HFF-Myc (cell line): ENCODE data around the gene TRIM9.

ENCODE experiments used
- DNase-seq: peaks from one replicate; pipeline ENCODE4 v3.0.0-alpha.2; 2011; ENCODE audit warnings: low read depth; ENCODE audit errors: extremely low read depth
- H3K4me3 ChIP-seq: replicated peaks from 2 replicates; pipeline ENCODE4 v1.5.1; 2011; ENCODE audit warnings: low read depth, mild to moderate bottlenecking, control low read depth, low read length
- TF ChIP-seq, protein P1 (sequence below): IDR thresholded peaks from 2 replicates; pipeline ENCODE4 v1.5.1; 2012; ENCODE audit warnings: mild to moderate bottlenecking, low read depth, low read length, control low read depth; ENCODE audit errors: missing control alignments

TRIM9 gene

DNA sequence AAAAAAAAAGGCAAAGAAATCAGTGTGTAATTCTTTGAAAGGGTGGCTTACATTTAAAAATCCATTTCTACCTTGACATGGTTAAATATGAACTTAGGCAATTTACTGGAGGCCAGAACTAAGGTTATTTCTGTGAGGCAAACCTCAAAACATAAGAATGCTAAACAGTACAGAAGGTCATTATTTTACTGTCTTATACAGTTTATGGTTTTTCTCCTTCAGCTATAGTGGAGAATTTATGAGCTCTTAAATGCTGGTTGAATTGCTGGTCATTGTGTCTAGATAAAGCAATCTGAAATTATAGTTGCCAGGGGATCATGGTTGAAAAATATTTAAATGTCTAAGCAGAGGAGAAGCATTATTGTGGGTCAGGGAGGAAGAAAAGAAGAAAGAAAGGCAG, 70.5 kb downstream of the TRIM9 start:
- no peak overlapping the region for H3K4me3 ChIP-seq
- TF ChIP-seq, protein P1, sequence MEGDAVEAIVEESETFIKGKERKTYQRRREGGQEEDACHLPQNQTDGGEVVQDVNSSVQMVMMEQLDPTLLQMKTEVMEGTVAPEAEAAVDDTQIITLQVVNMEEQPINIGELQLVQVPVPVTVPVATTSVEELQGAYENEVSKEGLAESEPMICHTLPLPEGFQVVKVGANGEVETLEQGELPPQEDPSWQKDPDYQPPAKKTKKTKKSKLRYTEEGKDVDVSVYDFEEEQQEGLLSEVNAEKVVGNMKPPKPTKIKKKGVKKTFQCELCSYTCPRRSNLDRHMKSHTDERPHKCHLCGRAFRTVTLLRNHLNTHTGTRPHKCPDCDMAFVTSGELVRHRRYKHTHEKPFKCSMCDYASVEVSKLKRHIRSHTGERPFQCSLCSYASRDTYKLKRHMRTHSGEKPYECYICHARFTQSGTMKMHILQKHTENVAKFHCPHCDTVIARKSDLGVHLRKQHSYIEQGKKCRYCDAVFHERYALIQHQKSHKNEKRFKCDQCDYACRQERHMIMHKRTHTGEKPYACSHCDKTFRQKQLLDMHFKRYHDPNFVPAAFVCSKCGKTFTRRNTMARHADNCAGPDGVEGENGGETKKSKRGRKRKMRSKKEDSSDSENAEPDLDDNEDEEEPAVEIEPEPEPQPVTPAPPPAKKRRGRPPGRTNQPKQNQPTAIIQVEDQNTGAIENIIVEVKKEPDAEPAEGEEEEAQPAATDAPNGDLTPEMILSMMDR: no peak
- no peak for DNase-seq

- H3K4me3 ChIP-seq: no peak overlapping the region
- TF ChIP-seq, protein P1: no peak
- no peak for DNase-seq
Measured at GRCh38 chr14:51023964-51024363, 70.9 kb downstream of the TRIM9 start.

DNA sequence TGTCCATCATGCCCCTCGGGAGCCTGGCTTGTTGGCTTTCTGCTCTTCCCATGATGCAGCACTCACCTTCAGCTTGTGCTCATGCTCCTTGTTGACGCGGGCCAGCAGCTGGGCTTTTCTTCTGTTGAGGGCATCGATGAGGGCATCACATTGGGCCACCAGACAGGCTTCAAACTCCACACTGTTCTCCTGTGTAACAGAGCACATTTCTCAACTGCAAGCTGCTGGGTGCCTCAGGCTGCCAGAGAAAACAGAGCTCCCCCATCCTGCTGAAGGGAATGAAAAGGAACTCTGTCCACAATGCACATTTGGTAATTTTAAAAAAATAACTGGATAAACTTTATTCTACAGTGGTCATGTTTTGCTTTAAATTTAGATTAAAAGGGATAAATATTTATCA, 72.1 kb downstream of the TRIM9 start:
- no peak for DNase-seq

GRCh38 chr14:51020024-51020710, 74.7 kb downstream of the TRIM9 start:
- DNase-seq: no peak
- no peak overlapping the region for H3K4me3 ChIP-seq
- TF ChIP-seq, protein P1: no peak

More for the DNA sequence above, 72.1 kb downstream of the TRIM9 start:
- TF ChIP-seq, protein P1: no peak
- H3K4me3 ChIP-seq: no peak overlapping the region

DNA sequence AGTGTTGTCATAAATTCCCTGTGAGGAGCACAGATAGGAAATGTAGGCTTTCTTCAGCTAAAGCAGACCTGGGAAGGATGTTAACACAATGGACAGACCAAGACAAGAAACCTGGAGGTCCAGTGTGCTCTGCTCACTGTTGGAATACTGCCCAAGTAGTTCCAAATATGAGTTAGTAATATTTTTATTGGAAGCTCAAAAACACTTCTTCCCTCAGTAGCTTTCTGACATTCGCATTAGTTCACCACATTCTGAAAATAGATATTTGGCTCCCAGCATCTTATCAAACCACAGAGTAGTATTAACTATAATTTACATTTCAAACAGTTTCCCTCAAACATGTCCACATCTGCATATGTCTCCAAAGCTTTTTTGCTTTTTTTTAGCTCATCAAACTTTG, 75.8 kb downstream of the TRIM9 start:
- TF ChIP-seq, protein P1: no peak
- H3K4me3 ChIP-seq: no peak overlapping the region
- no peak for DNase-seq

- TF ChIP-seq, protein P1: no peak
- H3K4me3 ChIP-seq: no peak overlapping the region
- DNase-seq: no peak
Measured at GRCh38 chr14:51018521-51018920, 76.4 kb downstream of the TRIM9 start.

DNA sequence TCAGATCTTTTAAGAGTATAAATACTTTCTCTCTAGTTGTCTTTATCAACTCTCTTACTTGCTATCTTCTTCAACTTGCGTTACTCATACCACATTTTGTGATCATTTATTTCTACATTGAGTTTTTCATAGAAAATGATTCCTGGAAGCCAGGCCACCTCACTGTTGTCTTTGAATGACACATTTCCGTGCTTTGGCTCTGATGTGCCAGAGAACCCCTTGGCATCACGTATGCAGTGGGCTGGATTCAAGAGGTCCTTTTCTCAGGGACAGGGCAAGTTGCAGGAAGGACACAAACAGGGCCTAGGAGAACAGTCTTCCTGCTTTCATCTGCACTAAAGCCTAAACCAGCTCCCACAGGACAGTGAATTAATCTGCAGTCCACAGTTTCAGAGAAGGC, 80.3 kb downstream of the TRIM9 start:
- no peak for DNase-seq
- TF ChIP-seq, protein P1: no peak
- H3K4me3 ChIP-seq: no peak overlapping the region
